Mammary epithelial cell (primary cell): Measurements from ENCODE around the gene CCSER2.

Experiments
- EZH2 ChIP-seq: IDR thresholded peaks from 2 replicates; pipeline ENCODE4 v1.6.1; 2012; ENCODE audit warnings: low read length, inconsistent platforms, borderline replicate concordance
- TF ChIP-seq, protein P1 (sequence below), 2 donors: IDR thresholded peaks in 1 of 2; conservative IDR thresholded peaks in 1 of 2; 2 replicates each; pipeline ENCODE4 v1.5.1; 2011 to 2012; ENCODE audit warnings: inconsistent platforms in 2 of 2, low read length in 2 of 2, mild to moderate bottlenecking in 2 of 2, control low read depth in 1 of 2, low read depth in 1 of 2; ENCODE audit not compliant: insufficient read depth in 1 of 2; ENCODE audit errors: extremely low read depth in 1 of 2

DNA sequence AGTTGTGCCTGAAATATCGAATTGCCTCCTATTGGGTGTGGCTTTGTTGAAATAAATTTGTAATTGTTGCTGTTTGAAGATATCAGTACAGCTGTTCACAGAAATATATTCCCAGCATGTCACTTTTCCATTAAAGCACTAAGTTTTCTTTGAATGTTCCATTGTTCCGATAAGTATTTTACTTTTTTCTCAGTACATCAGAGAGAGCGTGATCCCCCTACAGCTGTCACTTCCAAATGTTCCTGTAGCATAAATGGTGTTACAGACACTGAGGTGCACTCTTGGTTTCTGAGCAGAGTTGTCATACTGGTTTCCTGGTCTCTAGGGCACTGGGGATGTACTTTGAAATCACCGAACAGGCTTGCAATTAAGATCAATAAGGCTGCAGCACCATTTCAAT is 189.2 kb downstream of the CCSER2 start:
- TF ChIP-seq, protein P1, sequence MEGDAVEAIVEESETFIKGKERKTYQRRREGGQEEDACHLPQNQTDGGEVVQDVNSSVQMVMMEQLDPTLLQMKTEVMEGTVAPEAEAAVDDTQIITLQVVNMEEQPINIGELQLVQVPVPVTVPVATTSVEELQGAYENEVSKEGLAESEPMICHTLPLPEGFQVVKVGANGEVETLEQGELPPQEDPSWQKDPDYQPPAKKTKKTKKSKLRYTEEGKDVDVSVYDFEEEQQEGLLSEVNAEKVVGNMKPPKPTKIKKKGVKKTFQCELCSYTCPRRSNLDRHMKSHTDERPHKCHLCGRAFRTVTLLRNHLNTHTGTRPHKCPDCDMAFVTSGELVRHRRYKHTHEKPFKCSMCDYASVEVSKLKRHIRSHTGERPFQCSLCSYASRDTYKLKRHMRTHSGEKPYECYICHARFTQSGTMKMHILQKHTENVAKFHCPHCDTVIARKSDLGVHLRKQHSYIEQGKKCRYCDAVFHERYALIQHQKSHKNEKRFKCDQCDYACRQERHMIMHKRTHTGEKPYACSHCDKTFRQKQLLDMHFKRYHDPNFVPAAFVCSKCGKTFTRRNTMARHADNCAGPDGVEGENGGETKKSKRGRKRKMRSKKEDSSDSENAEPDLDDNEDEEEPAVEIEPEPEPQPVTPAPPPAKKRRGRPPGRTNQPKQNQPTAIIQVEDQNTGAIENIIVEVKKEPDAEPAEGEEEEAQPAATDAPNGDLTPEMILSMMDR (conservative IDR thresholded peaks at IDR 0.05 in 1 of 2, IDR thresholded peaks at IDR 0.05 in 1 of 2; ENCODE audit: extremely low read depth in 1 of 2, insufficient read depth in 1 of 2, low read depth in 1 of 2, low read length in 2 of 2) = no peak
- no peak for TF ChIP-seq EZH2
